ENCODE measurements around the gene B3GNT7.
A peak's percentile ranks its signal among the peaks of the same experiment; 100 is the strongest.

Gene B3GNT7

GRCh38 chr2:231409776-231410175, 14.3 kb downstream of the B3GNT7 start:
- intact Hi-C loops (cut with micrococcal nuclease): no loop called here
- Mint-ChIP-seq H3K9me3 (peaks cover 11% of the 10 kb centered on the region), H3K27me3 (peaks cover 38% of the 10 kb centered on the region), H3K4me1 (ENCODE audit: low read depth) (peaks cover 14% of the 10 kb centered on the region), H3K4me3 (no peak overlapping the region), H3K27ac (no peak overlapping the region), H3K36me3 (ENCODE audit: low read depth) (peaks cover 8% of the 10 kb centered on the region)

- H3K9me3 Mint-ChIP-seq: peaks cover 11% of the 10 kb centered on the region
- intact Hi-C loops (cut with micrococcal nuclease): no loop called here
- peaks cover 8% of the 10 kb centered on the region for H3K36me3 Mint-ChIP-seq (ENCODE audit: low read depth)
- H3K27ac Mint-ChIP-seq: no peak overlapping the region
- no peak overlapping the region for H3K4me3 Mint-ChIP-seq
- peaks cover 16% of the 10 kb centered on the region for H3K4me1 Mint-ChIP-seq (ENCODE audit: low read depth)
- peaks cover 39% of the 10 kb centered on the region for H3K27me3 Mint-ChIP-seq
These were observed 14.9 kb downstream of the B3GNT7 start for GRCh38 chr2:231410293-231411004.

- Mint-ChIP-seq H3K9me3 (peaks cover 11% of the 10 kb centered on the region), H3K27me3 (peaks cover 39% of the 10 kb centered on the region), H3K4me3 (no peak overlapping the region)
These were observed 15.7 kb downstream of the B3GNT7 start for GRCh38 chr2:231411237-231411636.

GRCh38 chr2:231411831-231412617, 16.5 kb downstream of the B3GNT7 start:
- Mint-ChIP-seq H3K4me3 (peak overlapping the region; percentile 58), H3K27ac (no peak overlapping the region), H3K36me3 (ENCODE audit: low read depth) (peaks cover 8% of the 10 kb centered on the region), H3K4me1 (ENCODE audit: low read depth) (peaks cover 9% of the 10 kb centered on the region), H3K27me3 (peaks cover 39% of the 10 kb centered on the region), H3K9me3 (peaks cover 11% of the 10 kb centered on the region)
- intact Hi-C loops (cut with micrococcal nuclease): loop anchor here (2.0 kb wide), 2 partner anchors 185 to 307 kb away; no protein-coding TSS in a partner anchor

More at GRCh38 chr2:231411237-231411636, 15.7 kb downstream of the B3GNT7 start:
- Mint-ChIP-seq H3K27ac (no peak overlapping the region), H3K36me3 (ENCODE audit: low read depth) (peaks cover 8% of the 10 kb centered on the region), H3K4me1 (ENCODE audit: low read depth) (peaks cover 9% of the 10 kb centered on the region)
- intact Hi-C loops (cut with micrococcal nuclease): no loop called here

GRCh38 chr2:231412618-231412963, 17.1 kb downstream of the B3GNT7 start:
- H3K27ac Mint-ChIP-seq: no peak overlapping the region
- H3K4me3 Mint-ChIP-seq: peak overlapping the region; percentile 58
- peaks cover 11% of the 10 kb centered on the region for H3K9me3 Mint-ChIP-seq
- intact Hi-C loops (cut with micrococcal nuclease): loop anchor here (2.0 kb wide), 2 partner anchors 186 to 308 kb away; no protein-coding TSS in a partner anchor
- peaks cover 39% of the 10 kb centered on the region for H3K27me3 Mint-ChIP-seq
- peaks cover 9% of the 10 kb centered on the region for H3K4me1 Mint-ChIP-seq (ENCODE audit: low read depth)
- peaks cover 8% of the 10 kb centered on the region for H3K36me3 Mint-ChIP-seq (ENCODE audit: low read depth)

GRCh38 chr2:231413456-231413855, 17.9 kb downstream of the B3GNT7 start:
- H3K27ac Mint-ChIP-seq: no peak overlapping the region
- peaks cover 8% of the 10 kb centered on the region for H3K36me3 Mint-ChIP-seq (ENCODE audit: low read depth)
- H3K4me1 Mint-ChIP-seq (ENCODE audit: low read depth): peaks cover 9% of the 10 kb centered on the region
- H3K4me3 Mint-ChIP-seq: no peak overlapping the region
- intact Hi-C loops (cut with micrococcal nuclease): loop anchor here (2.0 kb wide), 2 partner anchors 187 to 309 kb away; no protein-coding TSS in a partner anchor
- peaks cover 39% of the 10 kb centered on the region for H3K27me3 Mint-ChIP-seq
- H3K9me3 Mint-ChIP-seq: peaks cover 11% of the 10 kb centered on the region

GRCh38 chr2:231413921-231414476, 18.5 kb downstream of the B3GNT7 start:
- H3K9me3 Mint-ChIP-seq: peaks cover 11% of the 10 kb centered on the region
- H3K4me1 Mint-ChIP-seq (ENCODE audit: low read depth): peaks cover 9% of the 10 kb centered on the region
- intact Hi-C loops (cut with micrococcal nuclease): loop anchor here (2.0 kb wide), 2 partner anchors 187 to 309 kb away; no protein-coding TSS in a partner anchor
- peaks cover 38% of the 10 kb centered on the region for H3K27me3 Mint-ChIP-seq
- peaks cover 8% of the 10 kb centered on the region for H3K36me3 Mint-ChIP-seq (ENCODE audit: low read depth)
- H3K27ac Mint-ChIP-seq: no peak overlapping the region
- H3K4me3 Mint-ChIP-seq: no peak overlapping the region

GRCh38 chr2:231415029-231415428, 19.5 kb downstream of the B3GNT7 start:
- Mint-ChIP-seq H3K36me3 (ENCODE audit: low read depth) (peaks cover 8% of the 10 kb centered on the region), H3K9me3 (peaks cover 9% of the 10 kb centered on the region), H3K27ac (no peak overlapping the region), H3K4me3 (no peak overlapping the region), H3K4me1 (ENCODE audit: low read depth) (peaks cover 9% of the 10 kb centered on the region), H3K27me3 (peaks cover 35% of the 10 kb centered on the region)
- intact Hi-C loops (cut with micrococcal nuclease): no loop called here

GRCh38 chr2:231418820-231419640, 23.5 kb downstream of the B3GNT7 start:
- Mint-ChIP-seq H3K27me3 (peaks cover 4% of the 10 kb centered on the region), H3K9me3 (no peaks in the 10 kb centered on the region), H3K27ac (no peak overlapping the region), H3K4me1 (ENCODE audit: low read depth) (peaks cover 13% of the 10 kb centered on the region), H3K4me3 (no peak overlapping the region), H3K36me3 (ENCODE audit: low read depth) (no peaks in the 10 kb centered on the region)
- intact Hi-C loops (cut with micrococcal nuclease): no loop called here

GRCh38 chr2:231421051-231421580, 25.6 kb downstream of the B3GNT7 start:
- no peaks in the 10 kb centered on the region for H3K36me3 Mint-ChIP-seq (ENCODE audit: low read depth)
- intact Hi-C loops (cut with micrococcal nuclease): no loop called here
- H3K27ac Mint-ChIP-seq: no peak overlapping the region
- H3K9me3 Mint-ChIP-seq: no peaks in the 10 kb centered on the region
- H3K27me3 Mint-ChIP-seq: peaks cover 3% of the 10 kb centered on the region
- H3K4me3 Mint-ChIP-seq: no peak overlapping the region
- H3K4me1 Mint-ChIP-seq (ENCODE audit: low read depth): peaks cover 8% of the 10 kb centered on the region

- Mint-ChIP-seq H3K27ac (no peak overlapping the region), H3K4me3 (no peak overlapping the region), H3K9me3 (no peaks in the 10 kb centered on the region), H3K36me3 (ENCODE audit: low read depth) (no peaks in the 10 kb centered on the region), H3K4me1 (ENCODE audit: low read depth) (peaks cover 8% of the 10 kb centered on the region), H3K27me3 (peaks cover 5% of the 10 kb centered on the region)
- intact Hi-C loops (cut with micrococcal nuclease): no loop called here
These were observed 26.5 kb downstream of the B3GNT7 start for GRCh38 chr2:231422056-231422455.

- Mint-ChIP-seq H3K27me3 (peaks cover 5% of the 10 kb centered on the region), H3K27ac (no peak overlapping the region), H3K4me1 (ENCODE audit: low read depth) (peaks cover 8% of the 10 kb centered on the region), H3K36me3 (ENCODE audit: low read depth) (no peaks in the 10 kb centered on the region), H3K9me3 (no peaks in the 10 kb centered on the region), H3K4me3 (no peak overlapping the region)
- intact Hi-C loops (cut with micrococcal nuclease): no loop called here
These were observed 27.7 kb downstream of the B3GNT7 start for GRCh38 chr2:231423176-231423575.

GRCh38 chr2:231425291-231425810, 29.8 kb downstream of the B3GNT7 start:
- intact Hi-C loops (cut with micrococcal nuclease): no loop called here
- Mint-ChIP-seq H3K27me3 (peaks cover 7% of the 10 kb centered on the region), H3K27ac (no peak overlapping the region), H3K9me3 (peaks cover 4% of the 10 kb centered on the region), H3K4me3 (no peak overlapping the region), H3K36me3 (ENCODE audit: low read depth) (no peaks in the 10 kb centered on the region), H3K4me1 (ENCODE audit: low read depth) (peaks cover 8% of the 10 kb centered on the region)
